Measurements from ENCODE around the gene PTGIS.

Gene PTGIS

GRCh38 chr20:49482621-49483017 lies 85.3 kb downstream of the PTGIS start, which contains the start of gene KCNB1:
KCNB1 (minus strand) TSS chr20:49482668; CDS start chr20:49482480, 188 bp downstream.
- TF ChIP-seq, protein P1, sequence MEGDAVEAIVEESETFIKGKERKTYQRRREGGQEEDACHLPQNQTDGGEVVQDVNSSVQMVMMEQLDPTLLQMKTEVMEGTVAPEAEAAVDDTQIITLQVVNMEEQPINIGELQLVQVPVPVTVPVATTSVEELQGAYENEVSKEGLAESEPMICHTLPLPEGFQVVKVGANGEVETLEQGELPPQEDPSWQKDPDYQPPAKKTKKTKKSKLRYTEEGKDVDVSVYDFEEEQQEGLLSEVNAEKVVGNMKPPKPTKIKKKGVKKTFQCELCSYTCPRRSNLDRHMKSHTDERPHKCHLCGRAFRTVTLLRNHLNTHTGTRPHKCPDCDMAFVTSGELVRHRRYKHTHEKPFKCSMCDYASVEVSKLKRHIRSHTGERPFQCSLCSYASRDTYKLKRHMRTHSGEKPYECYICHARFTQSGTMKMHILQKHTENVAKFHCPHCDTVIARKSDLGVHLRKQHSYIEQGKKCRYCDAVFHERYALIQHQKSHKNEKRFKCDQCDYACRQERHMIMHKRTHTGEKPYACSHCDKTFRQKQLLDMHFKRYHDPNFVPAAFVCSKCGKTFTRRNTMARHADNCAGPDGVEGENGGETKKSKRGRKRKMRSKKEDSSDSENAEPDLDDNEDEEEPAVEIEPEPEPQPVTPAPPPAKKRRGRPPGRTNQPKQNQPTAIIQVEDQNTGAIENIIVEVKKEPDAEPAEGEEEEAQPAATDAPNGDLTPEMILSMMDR (IDR thresholded peaks at IDR 0.05; ENCODE audit: control insufficient read depth, extremely low read depth, insufficient read depth): no peak
- DNase-seq (ENCODE audit: low read depth): no peak
- no peak within 1 kb of the TSS for H3K4me3 ChIP-seq (ENCODE audit: low read depth, low read length)

GRCh38 chr20:49482173-49482572 lies 85.8 kb downstream of the PTGIS start:
- no peak overlapping the region for H3K4me3 ChIP-seq (ENCODE audit: low read depth, low read length)
- TF ChIP-seq, protein P1 (IDR thresholded peaks at IDR 0.05; ENCODE audit: control insufficient read depth, extremely low read depth, insufficient read depth): no peak
- no peak for DNase-seq (ENCODE audit: low read depth)

DNA sequence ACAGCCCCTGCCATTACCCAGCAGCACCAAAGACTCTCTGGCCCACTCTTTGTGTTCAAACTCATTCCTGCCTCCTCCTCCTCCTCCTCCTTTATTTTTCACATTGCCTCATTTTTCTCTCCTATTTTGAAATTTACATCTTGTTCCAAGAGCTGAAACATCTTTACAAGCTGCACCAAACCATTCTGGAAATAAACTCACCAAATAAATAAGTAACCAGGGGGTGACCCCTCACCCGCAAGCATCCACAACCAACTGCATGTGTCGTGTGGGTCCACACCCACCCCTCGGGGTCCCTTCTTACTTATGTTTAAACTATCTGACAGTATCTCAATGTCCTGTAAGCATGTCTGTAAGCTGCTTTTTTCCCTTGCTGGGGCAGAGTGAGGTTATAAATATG lies 86.8 kb downstream of the PTGIS start:
- DNase-seq (ENCODE audit: low read depth): no peak
- TF ChIP-seq, protein P1 (IDR thresholded peaks at IDR 0.05; ENCODE audit: control insufficient read depth, extremely low read depth, insufficient read depth): no peak
- no peak overlapping the region for H3K4me3 ChIP-seq (ENCODE audit: low read depth, low read length)

GRCh38 chr20:49480236-49480635 lies 87.7 kb downstream of the PTGIS start:
- TF ChIP-seq, protein P1 (IDR thresholded peaks at IDR 0.05; ENCODE audit: control insufficient read depth, extremely low read depth, insufficient read depth): no peak
- H3K4me3 ChIP-seq (ENCODE audit: low read depth, low read length): no peak overlapping the region

DNA sequence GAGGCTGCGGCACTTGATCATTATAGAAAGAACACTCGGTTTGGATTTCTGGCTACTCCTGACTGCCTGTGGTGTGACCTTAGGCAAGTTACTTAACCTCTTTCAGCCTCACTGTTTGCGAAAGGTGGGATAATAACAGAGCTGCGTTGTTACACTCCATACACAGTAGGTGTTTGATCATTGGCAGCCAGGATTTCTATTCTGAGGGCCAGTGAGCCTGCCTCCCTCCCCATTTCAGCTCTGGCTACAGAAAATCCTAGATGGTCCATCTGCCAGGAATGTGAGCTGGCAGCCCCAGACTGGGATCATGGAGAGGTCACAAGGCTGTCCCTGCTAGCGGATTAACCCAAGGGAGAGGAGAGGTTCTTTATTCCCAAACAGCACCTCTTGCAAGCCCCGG lies 88.2 kb downstream of the PTGIS start:
- TF ChIP-seq, protein P1 (IDR thresholded peaks at IDR 0.05; ENCODE audit: control insufficient read depth, extremely low read depth, insufficient read depth): no peak
- DNase-seq (ENCODE audit: low read depth): no peak
- H3K4me3 ChIP-seq (ENCODE audit: low read depth, low read length): no peak overlapping the region

More at GRCh38 chr20:49480236-49480635, 87.7 kb downstream of the PTGIS start:
- no peak for DNase-seq (ENCODE audit: low read depth)

DNA sequence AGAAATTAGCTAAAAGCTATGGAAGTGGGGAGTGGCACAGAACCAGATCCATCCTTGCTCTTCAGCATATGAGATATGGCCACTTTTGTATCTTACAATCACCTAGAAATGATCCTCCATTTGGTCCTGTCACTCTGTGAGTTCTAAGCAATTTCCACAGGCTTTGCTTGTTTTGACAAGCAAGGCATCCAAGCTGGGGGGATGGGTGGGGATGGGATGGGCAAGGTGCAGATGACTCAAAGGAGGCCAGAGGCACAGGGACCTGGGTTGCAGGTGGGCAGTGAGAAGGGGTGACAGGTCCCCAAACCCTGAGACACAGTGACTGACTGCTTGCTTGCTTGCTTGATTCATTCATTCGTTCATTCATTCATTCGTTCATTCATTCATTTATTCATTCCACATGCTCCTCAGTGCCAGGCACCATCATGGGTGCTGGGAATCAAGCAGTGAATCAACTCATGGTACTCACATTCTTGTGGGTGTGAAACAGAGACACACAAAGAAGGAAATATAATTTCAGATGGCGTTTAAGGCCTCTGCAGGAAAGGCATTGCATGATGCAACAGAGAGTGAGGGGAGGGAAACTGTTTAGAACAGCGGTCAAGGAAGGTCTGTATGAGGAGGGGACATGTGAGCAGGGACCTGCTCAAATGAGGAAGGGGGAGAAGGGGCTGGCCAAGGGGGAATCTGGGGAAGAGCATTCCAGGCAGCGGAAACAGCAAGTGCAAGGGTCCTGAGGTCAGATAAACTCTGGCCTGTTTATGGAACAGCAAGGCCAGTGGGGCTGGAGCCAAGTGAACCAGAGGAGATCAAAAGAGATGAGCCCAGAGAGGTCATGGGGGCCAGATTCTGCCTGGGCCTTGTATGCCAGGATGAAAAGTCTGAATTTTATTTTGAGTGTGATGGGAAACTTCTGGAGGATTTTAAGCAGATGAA lies 88.9 kb downstream of the PTGIS start:
- TF ChIP-seq, protein P1 (IDR thresholded peaks at IDR 0.05; ENCODE audit: control insufficient read depth, extremely low read depth, insufficient read depth): no peak
- H3K4me3 ChIP-seq (ENCODE audit: low read depth, low read length): no peak overlapping the region
- no peak for DNase-seq (ENCODE audit: low read depth)
